Tibial artery (tissue), 4 donors: ENCODE measurements around the gene SYNDIG1.

Source experiments
- DNase-seq, 2 donors: peaks; one replicate each; pipeline ENCODE4 v3.0.0-alpha.2; 2019
- H3K27ac ChIP-seq, 2 donors: fragments of 200-600 bp; sonication (generic) in 1 of 2; 1 replicate in 1 of 2; 2 replicates in 1 of 2; pipeline ENCODE4 v1.5.1; 2018 to 2019; ENCODE audit warnings: mild to moderate bottlenecking in 1 of 2
- H3K27me3 ChIP-seq, 2 donors: fragments of 200-600 bp; sonication (generic) in 1 of 2; one replicate each; pipeline versions ENCODE4 v1.5.1 to v1.6.0; 2016 to 2019
- H3K36me3 ChIP-seq, 3 donors: fragments of 200-600 bp; sonication (generic) in 2 of 3; one replicate each; pipeline ENCODE4 v1.5.1; 2016 to 2019; ENCODE audit warnings: mild to moderate bottlenecking in 2 of 3
- H3K4me1 ChIP-seq, 4 donors: fragments of 200-600 bp; sonication (generic) in 2 of 4; 1 replicate in 3 of 4; 2 replicates in 1 of 4; pipeline ENCODE4 v1.5.1; 2016 to 2019
- H3K4me3 ChIP-seq, 2 donors: fragments of 200-600 bp; sonication (generic) in 1 of 2; 1 replicate in 1 of 2; 2 replicates in 1 of 2; pipeline ENCODE4 v1.5.1; 2018 to 2019; ENCODE audit warnings: mild to moderate bottlenecking in 2 of 2
- H3K9me3 ChIP-seq, 3 donors: fragments of 200-600 bp; sonication (generic) in 1 of 3; one replicate each; pipeline ENCODE4 v1.5.1; 2016 to 2019
- CTCF ChIP-seq, 2 experiments: fragments of 200-600 bp in 1 of 2; fragments of 450-650 bp in 1 of 2; IDR thresholded peaks; one replicate each; pipeline ENCODE4 v1.5.1; 2017 to 2019; ENCODE audit warnings: antibody characterized with exemption in 2 of 2, mild to moderate bottlenecking in 1 of 2, moderate library complexity in 1 of 2
- intact Hi-C: fragments of 100-400 bp; cut with DNase I; formaldehyde crosslinking; loops from one replicate; pipeline ENCODE4 v1.15.0; 2023; ENCODE audit warnings: low total_unique reads

Gene SYNDIG1

DNA sequence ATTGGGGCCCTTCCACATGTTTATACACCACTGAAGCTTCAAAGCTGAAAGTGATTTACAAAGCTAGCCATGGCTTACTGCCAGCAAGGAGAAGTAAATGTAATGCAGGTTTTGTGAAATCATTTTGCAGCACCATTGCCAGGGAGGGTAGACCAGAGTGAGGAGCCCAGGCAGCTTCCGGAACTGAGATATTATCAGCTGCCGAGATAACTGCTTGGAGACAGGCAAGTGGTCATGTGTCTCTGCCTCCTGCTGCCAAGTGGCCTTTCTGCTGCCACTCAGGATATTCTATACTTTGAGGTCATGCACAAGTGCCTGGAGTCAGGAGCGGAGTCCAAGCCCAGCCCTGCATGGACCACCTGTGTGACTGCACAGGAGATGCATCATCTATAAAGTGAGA, 160.2 kb downstream of the SYNDIG1 start:
- DNase-seq, result no peak
- intact Hi-C loops, result no loop called here

GRCh38 chr20:24630486-24631172, 161.2 kb downstream of the SYNDIG1 start:
- H3K4me1 ChIP-seq, result no peaks in the 10 kb centered on the region
- no peaks in the 10 kb centered on the region for H3K9me3 ChIP-seq
- no peak for TF ChIP-seq CTCF (IDR thresholded peaks at IDR 0.05)
- no peak overlapping the region for H3K4me3 ChIP-seq
- H3K27ac ChIP-seq, result no peak overlapping the region
- intact Hi-C loops, result no loop called here
- no peak for DNase-seq
- H3K36me3 ChIP-seq, result no peaks in the 10 kb centered on the region
- no peaks in the 10 kb centered on the region for H3K27me3 ChIP-seq

More for the DNA sequence above, 160.2 kb downstream of the SYNDIG1 start:
- TF ChIP-seq CTCF (IDR thresholded peaks at IDR 0.05), result no peak
- Histone ChIP-seq H3K9me3 (no peaks in the 10 kb centered on the region), H3K4me1 (no peaks in the 10 kb centered on the region), H3K36me3 (no peaks in the 10 kb centered on the region), H3K27me3 (no peaks in the 10 kb centered on the region), H3K4me3 (no peak overlapping the region), H3K27ac (no peak overlapping the region)

DNA sequence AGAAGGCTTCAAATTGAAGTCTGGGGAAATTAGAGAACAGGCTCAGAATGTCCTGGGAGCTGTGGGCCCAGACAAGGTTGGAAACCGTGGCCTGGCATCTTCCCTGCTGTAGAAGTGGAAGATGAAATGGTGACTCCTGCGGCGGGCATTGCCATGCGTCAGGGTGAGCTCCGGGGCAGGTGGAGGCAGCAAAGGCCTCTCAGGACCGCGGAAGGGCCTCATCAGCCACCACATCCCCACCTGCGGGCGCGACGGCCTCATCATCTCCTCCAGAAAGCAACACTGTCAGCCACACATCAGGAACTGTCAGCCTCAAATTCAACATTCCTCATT, 161.7 kb downstream of the SYNDIG1 start:
- TF ChIP-seq CTCF (IDR thresholded peaks at IDR 0.05), result no peak
- no peaks in the 10 kb centered on the region for H3K27me3 ChIP-seq
- intact Hi-C loops, result no loop called here
- no peak overlapping the region for H3K4me3 ChIP-seq
- no peak overlapping the region for H3K27ac ChIP-seq
- H3K4me1 ChIP-seq, result no peaks in the 10 kb centered on the region
- H3K36me3 ChIP-seq, result no peaks in the 10 kb centered on the region
- DNase-seq, result no peak
- H3K9me3 ChIP-seq, result no peaks in the 10 kb centered on the region

DNA sequence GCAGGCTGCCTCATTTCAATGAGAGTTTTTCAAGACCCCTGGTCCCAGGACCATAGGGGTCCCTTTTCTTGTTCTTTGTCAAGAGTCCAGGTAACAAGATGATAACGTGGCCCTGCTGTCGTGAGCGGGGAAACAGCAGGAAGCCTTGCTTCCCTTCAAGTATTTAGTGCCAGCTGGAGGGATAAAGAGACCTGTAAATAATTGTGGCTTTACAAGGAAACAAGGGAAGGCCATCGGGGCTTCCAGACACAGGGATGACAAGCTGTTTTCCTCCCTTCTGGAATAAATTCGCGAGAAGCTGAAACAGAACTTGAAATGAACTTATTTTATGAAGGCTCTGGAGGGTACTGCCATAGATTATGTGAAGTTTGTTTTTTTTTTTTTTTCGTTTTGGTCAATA, 163.2 kb downstream of the SYNDIG1 start:
- H3K9me3 ChIP-seq, result no peaks in the 10 kb centered on the region
- H3K27ac ChIP-seq, result no peak overlapping the region
- H3K4me1 ChIP-seq, result no peaks in the 10 kb centered on the region
- intact Hi-C loops, result no loop called here
- TF ChIP-seq CTCF (IDR thresholded peaks at IDR 0.05), result no peak
- H3K27me3 ChIP-seq, result no peaks in the 10 kb centered on the region
- H3K4me3 ChIP-seq, result no peak overlapping the region
- DNase-seq, result no peak
- H3K36me3 ChIP-seq, result no peaks in the 10 kb centered on the region

- intact Hi-C loops, result no loop called here
- no peak for DNase-seq
- TF ChIP-seq CTCF (IDR thresholded peaks at IDR 0.05), result no peak
- Histone ChIP-seq H3K9me3 (no peaks in the 10 kb centered on the region), H3K27ac (no peak overlapping the region), H3K4me3 (no peak overlapping the region), H3K4me1 (no peaks in the 10 kb centered on the region), H3K36me3 (no peaks in the 10 kb centered on the region), H3K27me3 (no peaks in the 10 kb centered on the region)
These were observed 163.6 kb downstream of the SYNDIG1 start for GRCh38 chr20:24633026-24633425.

DNA sequence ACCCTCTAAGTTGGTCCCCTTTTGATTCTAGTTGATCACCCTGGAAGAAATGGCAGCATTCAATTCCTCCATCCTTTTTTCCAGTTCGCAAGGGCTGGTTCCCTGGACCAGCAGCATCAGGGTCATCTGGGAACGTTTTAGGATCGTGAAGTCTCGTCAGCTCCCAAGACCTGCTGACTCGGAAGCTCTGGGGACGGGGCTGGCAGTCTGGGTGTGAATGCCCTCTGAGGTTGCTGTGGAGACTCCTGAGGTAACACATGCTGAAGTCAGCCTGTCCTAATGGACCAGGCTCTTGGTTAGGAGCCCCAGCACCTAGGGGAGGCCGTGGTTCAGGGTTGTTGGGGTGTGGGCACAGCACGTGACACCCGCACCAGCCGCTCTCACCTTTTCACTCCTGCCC, 164.1 kb downstream of the SYNDIG1 start:
- no peak for TF ChIP-seq CTCF (IDR thresholded peaks at IDR 0.05)
- DNase-seq, result no peak
- Histone ChIP-seq H3K4me1 (no peaks in the 10 kb centered on the region), H3K36me3 (no peaks in the 10 kb centered on the region), H3K4me3 (no peak overlapping the region), H3K9me3 (no peaks in the 10 kb centered on the region), H3K27ac (no peak overlapping the region), H3K27me3 (no peaks in the 10 kb centered on the region)
- intact Hi-C loops, result no loop called here
